Stimulated activated naive B cell treated with anti-CD40 and anti-IgM and Interleukin-4, amounts not matched to agents 10 μg/mL and 1 μg/mL and 100 μg/mL, for 72 hours (primary cell): ENCODE measurements around the gene IGFBPL1.

Experiments used
- ATAC-seq, 2 donors: fragments of 150-1000 bp; cut with Tn5 transposase; replicated peaks; 2 replicates each; pipeline ENCODE4 v1.10.0; 2021; ENCODE audit warnings: moderate library complexity in 1 of 2
- DNase-seq: peaks from one replicate; pipeline ENCODE4 v3.0.0; 2021
- H3K27ac Mint-ChIP-seq: one replicate; pipeline ENCODE4 v1.8.0; 2022; ENCODE audit warnings: mild to moderate bottlenecking, mixed read lengths
- H3K27me3 Mint-ChIP-seq, 2 donors: one replicate each; pipeline ENCODE4 v1.8.0; 2022; ENCODE audit warnings: mixed read lengths in 2 of 2
- H3K36me3 Mint-ChIP-seq, 2 donors: one replicate each; pipeline ENCODE4 v1.8.0; 2022; ENCODE audit warnings: mixed read lengths in 2 of 2, mild to moderate bottlenecking in 1 of 2
- H3K4me1 Mint-ChIP-seq, 2 donors: one replicate each; pipeline ENCODE4 v1.8.0; 2022; ENCODE audit warnings: mixed read lengths in 2 of 2, mild to moderate bottlenecking in 1 of 2
- H3K4me3 Mint-ChIP-seq, 2 donors: one replicate each; pipeline ENCODE4 v1.8.0; 2022; ENCODE audit warnings: mild to moderate bottlenecking in 2 of 2, mixed read lengths in 2 of 2, moderate library complexity in 1 of 2
- H3K9me3 Mint-ChIP-seq, 2 donors: one replicate each; pipeline ENCODE4 v1.8.0; 2022; ENCODE audit warnings: mixed read lengths in 2 of 2, mild to moderate bottlenecking in 1 of 2

IGFBPL1 gene

GRCh38 chr9:38421498-38422211, 2.6 kb downstream of the IGFBPL1 start:
- Mint-ChIP-seq H3K4me1 (peaks cover 0 to 4% of the 10 kb centered on the region in 2 donors), H3K36me3 (no peaks in the 10 kb centered on the region), H3K4me3 (no peak overlapping the region), H3K9me3 (no peaks in the 10 kb centered on the region), H3K27me3 (peaks cover 51 to 64% of the 10 kb centered on the region in 2 donors), H3K27ac (no peak overlapping the region)
- DNase-seq (no peak), ATAC-seq (no peak)

- Mint-ChIP-seq H3K27me3 (peaks cover 38 to 59% of the 10 kb centered on the region in 2 donors), H3K9me3 (no peaks in the 10 kb centered on the region), H3K4me1 (no peaks in the 10 kb centered on the region), H3K27ac (no peak overlapping the region), H3K4me3 (no peak overlapping the region), H3K36me3 (no peaks in the 10 kb centered on the region)
- DNase-seq: no peak
- ATAC-seq: no peak
These were observed 5.1 kb downstream of the IGFBPL1 start for GRCh38 chr9:38419181-38419580.

- H3K36me3 Mint-ChIP-seq: no peaks in the 10 kb centered on the region
- peaks cover 35 to 58% of the 10 kb centered on the region in 2 donors for H3K27me3 Mint-ChIP-seq
- H3K4me3 Mint-ChIP-seq: no peak overlapping the region
- H3K9me3 Mint-ChIP-seq: no peaks in the 10 kb centered on the region
- no peaks in the 10 kb centered on the region for H3K4me1 Mint-ChIP-seq
- no peak overlapping the region for H3K27ac Mint-ChIP-seq
- DNase-seq: no peak
- no peak for ATAC-seq
These were observed 5.9 kb downstream of the IGFBPL1 start for GRCh38 chr9:38418366-38418765.

- H3K27ac Mint-ChIP-seq: no peak overlapping the region
- DNase-seq (no peak), ATAC-seq (peak; percentile 53 to 56)
- H3K4me3 Mint-ChIP-seq: no peak overlapping the region
- peaks cover 25 to 57% of the 10 kb centered on the region in 2 donors for H3K27me3 Mint-ChIP-seq
- H3K9me3 Mint-ChIP-seq: no peaks in the 10 kb centered on the region
- H3K4me1 Mint-ChIP-seq: no peaks in the 10 kb centered on the region
- H3K36me3 Mint-ChIP-seq: no peaks in the 10 kb centered on the region
These were observed 7.0 kb downstream of the IGFBPL1 start for GRCh38 chr9:38417003-38417945.

GRCh38 chr9:38416461-38416860, 7.8 kb downstream of the IGFBPL1 start:
- no peaks in the 10 kb centered on the region for H3K4me1 Mint-ChIP-seq
- ATAC-seq (no peak), DNase-seq (no peak)
- H3K36me3 Mint-ChIP-seq: no peaks in the 10 kb centered on the region
- no peak overlapping the region for H3K27ac Mint-ChIP-seq
- no peak overlapping the region for H3K4me3 Mint-ChIP-seq
- H3K9me3 Mint-ChIP-seq: no peaks in the 10 kb centered on the region
- peaks cover 18 to 57% of the 10 kb centered on the region in 2 donors for H3K27me3 Mint-ChIP-seq

- Mint-ChIP-seq H3K27me3 (peaks cover 18 to 53% of the 10 kb centered on the region in 2 donors), H3K4me1 (no peaks in the 10 kb centered on the region), H3K36me3 (no peaks in the 10 kb centered on the region), H3K9me3 (no peaks in the 10 kb centered on the region), H3K27ac (no peak overlapping the region), H3K4me3 (no peak overlapping the region)
- DNase-seq: no peak
- no peak for ATAC-seq
These were observed 8.4 kb downstream of the IGFBPL1 start for GRCh38 chr9:38415856-38416255.

GRCh38 chr9:38414040-38414723, 10.1 kb downstream of the IGFBPL1 start:
- H3K4me3 Mint-ChIP-seq: no peak overlapping the region
- no peak for ATAC-seq
- H3K27ac Mint-ChIP-seq: no peak overlapping the region

GRCh38 chr9:38413283-38413682, 11.0 kb downstream of the IGFBPL1 start:
- no peak for ATAC-seq
- peaks cover 8 to 33% of the 10 kb centered on the region in 2 donors for H3K27me3 Mint-ChIP-seq
- H3K4me1 Mint-ChIP-seq: peaks cover 0 to 2% of the 10 kb centered on the region in 2 donors
- H3K27ac Mint-ChIP-seq: no peak overlapping the region
- DNase-seq: no peak
- no peaks in the 10 kb centered on the region for H3K9me3 Mint-ChIP-seq
- no peak overlapping the region for H3K4me3 Mint-ChIP-seq
- no peaks in the 10 kb centered on the region for H3K36me3 Mint-ChIP-seq

More at GRCh38 chr9:38414040-38414723, 10.1 kb downstream of the IGFBPL1 start:
- Mint-ChIP-seq H3K27me3 (peaks cover 9 to 40% of the 10 kb centered on the region in 2 donors), H3K36me3 (no peaks in the 10 kb centered on the region), H3K4me1 (no peaks in the 10 kb centered on the region), H3K9me3 (no peaks in the 10 kb centered on the region)
- DNase-seq: no peak

GRCh38 chr9:38412751-38413150, 11.5 kb downstream of the IGFBPL1 start:
- ATAC-seq (no peak), DNase-seq (no peak)
- H3K4me1 Mint-ChIP-seq: peaks cover 0 to 2% of the 10 kb centered on the region in 2 donors
- H3K36me3 Mint-ChIP-seq: no peaks in the 10 kb centered on the region
- no peak overlapping the region for H3K4me3 Mint-ChIP-seq
- peaks cover 5 to 33% of the 10 kb centered on the region in 2 donors for H3K27me3 Mint-ChIP-seq
- no peak overlapping the region for H3K27ac Mint-ChIP-seq
- no peaks in the 10 kb centered on the region for H3K9me3 Mint-ChIP-seq

- peaks cover 15 to 45% of the 10 kb centered on the region in 2 donors for H3K27me3 Mint-ChIP-seq
- no peaks in the 10 kb centered on the region for H3K36me3 Mint-ChIP-seq
- no peak overlapping the region for H3K4me3 Mint-ChIP-seq
- ATAC-seq (no peak), DNase-seq (no peak)
- no peaks in the 10 kb centered on the region for H3K9me3 Mint-ChIP-seq
- peaks cover 0 to 2% of the 10 kb centered on the region in 2 donors for H3K4me1 Mint-ChIP-seq
- H3K27ac Mint-ChIP-seq: no peak overlapping the region
These were observed 15.5 kb downstream of the IGFBPL1 start for GRCh38 chr9:38408719-38409118.

- peaks cover 0 to 2% of the 10 kb centered on the region in 2 donors for H3K4me1 Mint-ChIP-seq
- no peak overlapping the region for H3K27ac Mint-ChIP-seq
- no peak for ATAC-seq
- no peak overlapping the region for H3K4me3 Mint-ChIP-seq
- H3K9me3 Mint-ChIP-seq: no peaks in the 10 kb centered on the region
- peaks cover 22 to 36% of the 10 kb centered on the region in 2 donors for H3K27me3 Mint-ChIP-seq
- DNase-seq: no peak
- no peaks in the 10 kb centered on the region for H3K36me3 Mint-ChIP-seq
These were observed 17.6 kb downstream of the IGFBPL1 start for GRCh38 chr9:38406476-38407186.

GRCh38 chr9:38405785-38406184, 18.5 kb downstream of the IGFBPL1 start:
- Mint-ChIP-seq H3K4me1 (peaks cover 3 to 6% of the 10 kb centered on the region in 2 donors), H3K36me3 (no peaks in the 10 kb centered on the region), H3K4me3 (no peak overlapping the region), H3K27me3 (peaks cover 22 to 39% of the 10 kb centered on the region in 2 donors), H3K9me3 (no peaks in the 10 kb centered on the region), H3K27ac (no peak overlapping the region)
- ATAC-seq (no peak), DNase-seq (no peak)

- no peak overlapping the region for H3K27ac Mint-ChIP-seq
- peaks cover 4 to 10% of the 10 kb centered on the region in 2 donors for H3K4me1 Mint-ChIP-seq
- H3K27me3 Mint-ChIP-seq: peaks cover 22 to 40% of the 10 kb centered on the region in 2 donors
- H3K36me3 Mint-ChIP-seq: peaks cover 2 to 3% of the 10 kb centered on the region in 2 donors
- H3K4me3 Mint-ChIP-seq: no peak overlapping the region
- no peak for ATAC-seq
- H3K9me3 Mint-ChIP-seq: no peaks in the 10 kb centered on the region
- DNase-seq: no peak
These were observed 19.9 kb downstream of the IGFBPL1 start for GRCh38 chr9:38404314-38404713.

- H3K27me3 Mint-ChIP-seq: peaks cover 22 to 40% of the 10 kb centered on the region in 2 donors
- ATAC-seq (no peak), DNase-seq (no peak)
- H3K4me3 Mint-ChIP-seq: no peak overlapping the region
- no peaks in the 10 kb centered on the region for H3K9me3 Mint-ChIP-seq
- peaks cover 9 to 24% of the 10 kb centered on the region in 2 donors for H3K36me3 Mint-ChIP-seq
- no peak overlapping the region for H3K27ac Mint-ChIP-seq
- peaks cover 3 to 10% of the 10 kb centered on the region in 2 donors for H3K4me1 Mint-ChIP-seq
These were observed 22.3 kb downstream of the IGFBPL1 start for GRCh38 chr9:38401994-38402393.
